GM18519 (cell line): ENCODE results near the gene ANKRD36.
"Not testable (repeated sequence)": the region's sequence is repeated elsewhere in the genome, so short reads cannot be mapped to it uniquely, and the experiment has no call there.

ENCODE experiments used
- ATAC-seq: cut with Tn5 transposase; IDR thresholded peaks from one replicate; pipeline ENCODE4 v1.9.1; 2021; ENCODE audit warnings: mild to moderate bottlenecking, moderate library complexity; ENCODE audit not compliant: unreplicated experiment, low FRiP score

Gene ANKRD36

DNA sequence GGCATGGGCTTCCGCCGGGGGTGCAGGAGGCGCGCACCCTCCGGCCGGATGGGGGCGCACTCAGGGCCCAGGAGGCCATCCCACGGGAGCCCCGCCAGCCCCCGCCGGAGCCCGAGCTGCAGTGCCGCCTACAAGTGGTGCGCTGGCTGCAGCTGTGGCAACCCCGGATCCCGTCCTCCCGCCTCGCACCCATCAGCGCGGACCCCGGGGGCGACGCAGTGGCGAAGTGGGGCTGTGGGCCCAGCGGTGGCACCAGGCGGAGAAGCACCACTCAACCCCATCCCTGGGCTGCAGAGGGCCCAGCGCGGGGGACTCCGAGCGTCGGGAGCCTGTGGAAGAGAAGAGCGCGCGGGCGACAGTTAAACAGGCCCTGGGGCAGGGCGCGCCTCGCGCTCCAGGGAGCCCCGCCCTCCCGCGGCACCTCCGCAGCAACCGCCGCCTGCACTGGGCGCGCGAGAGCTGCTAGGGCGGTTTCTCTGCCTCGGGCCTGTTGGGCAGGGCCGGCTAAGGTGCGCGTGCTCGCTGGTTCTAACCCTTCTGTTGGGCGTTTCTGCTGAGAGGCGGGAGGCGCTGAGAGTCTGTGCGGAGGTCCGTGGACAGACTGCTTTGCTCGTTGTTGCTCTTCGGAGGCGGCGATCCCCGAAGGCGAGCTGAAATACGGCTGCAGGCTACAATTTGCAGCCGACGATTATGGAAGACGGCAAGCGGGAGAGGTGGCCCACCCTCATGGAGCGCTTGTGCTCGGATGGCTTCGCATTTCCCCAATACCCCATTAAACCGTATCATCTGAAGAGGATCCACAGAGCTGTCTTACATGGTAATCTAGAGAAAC is at the start of gene ANKRD36:
Gene ANKRD36, plus strand, starts transcription at position 104 of the 832 bp plus-strand sequence. Its CDS starts 587 bp downstream, at position 691.
- peak; percentile 85 for ATAC-seq

DNA sequence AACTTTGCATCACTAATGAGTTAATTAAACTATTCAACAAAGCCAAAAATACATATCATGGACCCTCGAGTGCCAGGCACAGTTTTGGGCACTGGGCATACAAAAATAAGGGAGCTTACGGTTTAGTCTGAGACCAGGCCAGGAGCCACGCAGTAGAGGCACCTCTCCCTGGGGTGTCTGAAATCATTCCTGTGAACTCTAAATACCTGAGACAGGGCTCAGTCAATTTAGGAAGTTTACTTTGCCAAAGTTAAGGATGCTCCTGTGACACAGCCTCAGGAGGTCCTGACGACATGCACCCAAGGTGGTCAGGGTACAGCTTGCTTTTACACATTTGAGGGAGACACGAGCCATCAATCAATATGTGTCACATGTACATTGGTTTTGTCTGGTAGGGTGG is 46.9 kb upstream of the ANKRD36 start:
- not testable (repeated sequence) for ATAC-seq

DNA sequence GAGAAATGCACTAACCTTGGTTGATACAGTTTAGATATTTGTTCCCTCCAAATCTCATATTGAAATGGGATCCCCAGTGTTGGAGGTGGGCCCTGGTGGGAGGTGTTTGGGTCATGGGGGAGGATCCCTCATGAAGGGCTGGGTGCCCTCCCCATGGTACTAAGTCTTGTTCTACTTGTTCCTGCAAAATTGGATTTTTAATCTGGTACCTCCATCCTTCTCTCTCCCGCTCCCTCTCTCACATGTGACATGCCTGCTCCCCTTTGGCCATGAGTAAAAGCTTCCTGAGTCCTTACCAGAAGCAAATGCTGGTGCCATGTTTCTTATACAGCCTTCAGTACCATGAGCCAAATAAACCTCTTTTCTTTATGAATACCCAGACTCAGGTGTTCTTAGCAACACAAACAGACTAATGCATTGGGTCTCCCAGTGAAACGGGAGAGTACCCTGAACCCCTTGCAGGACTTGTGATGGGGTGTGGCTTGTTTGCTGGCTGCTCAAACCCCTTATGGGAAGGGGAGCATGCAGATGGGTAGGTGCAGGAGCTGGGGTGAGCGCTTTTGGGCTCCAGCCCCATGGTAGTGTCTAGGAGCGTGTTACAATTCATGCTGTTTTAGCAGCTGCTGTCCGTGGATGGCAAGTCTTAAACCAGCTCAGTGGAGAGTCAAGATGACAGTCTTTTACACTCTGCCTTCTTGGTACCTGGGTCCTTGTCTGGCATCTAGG is 45.5 kb upstream of the ANKRD36 start:
- ATAC-seq: no peak

DNA sequence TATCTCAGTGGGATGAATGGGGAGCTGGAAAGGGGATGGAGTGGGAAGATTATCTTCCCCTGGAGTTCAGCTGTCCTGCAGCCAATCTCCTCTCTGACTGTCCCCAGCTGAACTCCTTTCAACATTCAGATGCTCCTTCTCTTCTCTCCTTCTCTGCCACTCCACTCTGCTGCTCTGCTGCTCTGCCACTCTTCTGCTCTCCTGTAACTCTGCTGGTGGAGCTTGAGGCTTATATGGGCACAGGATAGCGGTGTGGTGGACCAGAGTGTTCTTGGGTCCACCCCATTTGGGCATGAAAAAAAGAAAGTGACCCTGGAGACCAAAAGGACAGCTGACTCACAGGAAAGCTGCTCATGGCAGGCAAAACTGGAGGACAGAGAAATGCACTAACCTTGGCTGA is 44.9 kb upstream of the ANKRD36 start:
- ATAC-seq: no peak

DNA sequence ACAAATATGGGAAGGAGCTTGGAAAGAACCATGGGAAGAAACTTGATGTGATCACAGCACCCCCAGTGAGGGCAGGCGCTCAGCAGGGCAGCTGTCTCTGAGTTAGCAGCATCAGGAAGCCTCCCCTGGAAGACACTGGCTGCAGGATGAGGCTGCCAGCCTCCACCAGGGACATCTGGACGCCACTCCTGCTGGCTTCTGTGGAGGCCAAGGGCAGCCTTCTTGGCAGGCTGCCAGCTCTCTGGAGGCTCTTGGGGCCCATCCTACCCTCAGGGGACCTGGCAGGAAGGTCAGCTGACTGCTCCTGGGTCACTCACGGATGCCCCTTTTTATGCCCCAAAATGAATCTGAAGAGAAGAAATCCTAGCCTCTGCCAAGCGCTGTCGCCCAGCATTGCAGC is 44.2 kb upstream of the ANKRD36 start:
- not testable (repeated sequence) for ATAC-seq

DNA sequence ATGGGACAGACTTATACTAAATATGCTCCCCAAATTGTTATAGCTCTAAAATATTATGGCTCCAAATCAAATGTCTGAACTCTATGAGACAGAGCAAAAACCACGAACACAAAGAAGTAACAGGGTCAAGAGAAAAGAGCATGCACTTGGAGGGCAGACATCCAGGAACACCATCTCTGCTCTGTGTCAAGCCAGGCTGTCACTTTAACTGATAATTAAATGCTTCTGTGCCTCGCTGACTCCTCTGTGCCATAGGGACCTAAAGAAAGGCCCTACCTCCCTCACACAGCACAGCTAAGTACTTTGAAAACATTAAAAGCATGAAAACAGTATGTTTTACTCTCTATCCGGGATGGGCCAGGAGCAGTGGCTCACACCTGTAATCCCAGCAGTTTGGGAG is 42.0 kb upstream of the ANKRD36 start:
- not testable (repeated sequence) for ATAC-seq

DNA sequence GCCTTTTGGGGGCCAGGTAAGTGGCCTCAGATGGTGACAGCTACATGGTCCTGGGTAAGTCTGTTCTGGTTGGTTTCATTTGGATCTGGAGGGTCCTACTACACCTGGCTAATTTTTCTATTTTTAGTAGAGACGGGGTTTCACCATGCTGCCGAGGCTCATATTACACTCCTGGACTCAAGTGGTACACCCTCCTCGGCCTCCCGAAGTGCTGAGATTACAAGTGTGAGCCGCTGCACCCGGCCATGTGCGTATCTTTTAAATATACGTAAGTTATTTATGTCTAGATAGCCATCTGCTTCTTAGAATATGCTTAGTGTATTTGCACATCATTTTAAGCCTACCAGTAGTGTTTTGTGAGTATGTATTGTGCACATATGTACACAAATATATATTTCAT is 35.7 kb upstream of the ANKRD36 start:
- not testable (repeated sequence) for ATAC-seq

DNA sequence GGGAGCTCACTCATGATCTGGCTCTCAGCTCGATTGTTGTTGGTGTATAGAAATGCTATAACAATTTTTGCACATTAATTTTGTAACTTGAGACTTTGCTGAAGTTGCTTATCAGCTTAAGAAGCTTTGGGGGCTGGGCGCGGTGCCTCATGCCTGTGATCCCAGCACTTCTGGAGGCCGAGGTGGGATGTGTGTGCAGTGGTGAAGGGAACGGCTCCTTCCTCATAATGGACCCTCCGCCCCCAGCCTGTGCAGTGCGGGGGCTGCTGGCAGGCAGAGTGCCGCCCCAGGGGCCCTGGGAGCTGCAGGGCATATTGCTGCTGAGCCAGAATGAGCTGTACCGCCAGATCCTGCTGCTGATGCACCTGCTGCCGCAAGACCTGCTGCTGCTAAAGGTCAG is 32.1 kb upstream of the ANKRD36 start:
- ATAC-seq: not testable (repeated sequence)

DNA sequence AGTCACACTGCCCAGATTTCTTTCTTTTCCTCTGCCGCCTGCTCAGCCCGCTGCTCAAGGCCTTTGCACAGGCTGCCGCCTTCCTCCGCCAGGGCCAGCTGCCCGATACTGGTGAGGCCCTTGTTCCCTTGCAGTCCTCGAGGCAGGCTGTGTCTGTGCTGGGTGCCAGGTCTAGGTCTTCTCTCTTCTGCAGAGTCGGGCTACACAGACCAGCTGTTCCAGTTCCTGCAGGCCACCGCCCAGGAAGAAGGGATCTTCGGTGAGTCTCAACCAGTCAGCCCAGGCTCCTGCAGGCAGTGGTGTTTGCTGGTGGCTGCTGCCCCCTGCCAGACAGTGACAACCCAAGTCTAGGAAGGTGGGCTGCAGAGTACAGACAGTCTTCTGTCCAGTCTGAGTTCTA is 30.7 kb upstream of the ANKRD36 start:
- not testable (repeated sequence) for ATAC-seq

DNA sequence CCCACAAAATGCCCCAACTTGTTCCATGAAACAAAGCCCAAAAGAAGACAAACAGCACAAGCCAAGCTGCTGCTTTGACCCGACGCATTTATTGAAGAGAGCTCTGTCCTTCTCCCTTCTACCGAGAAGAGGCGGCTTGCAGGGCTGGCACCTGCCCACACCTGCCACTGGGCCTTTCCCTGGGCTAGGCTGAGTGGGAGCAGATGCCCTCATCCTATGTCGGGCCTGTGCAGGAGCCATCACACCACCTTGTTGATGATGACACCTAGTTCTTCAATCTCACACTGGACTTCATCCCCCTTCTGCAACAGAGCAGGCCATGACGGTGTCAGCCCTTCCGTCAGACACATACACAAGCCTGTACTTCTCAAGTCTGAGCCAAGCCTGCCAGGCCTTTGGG is 29.4 kb upstream of the ANKRD36 start:
- not testable (repeated sequence) for ATAC-seq

DNA sequence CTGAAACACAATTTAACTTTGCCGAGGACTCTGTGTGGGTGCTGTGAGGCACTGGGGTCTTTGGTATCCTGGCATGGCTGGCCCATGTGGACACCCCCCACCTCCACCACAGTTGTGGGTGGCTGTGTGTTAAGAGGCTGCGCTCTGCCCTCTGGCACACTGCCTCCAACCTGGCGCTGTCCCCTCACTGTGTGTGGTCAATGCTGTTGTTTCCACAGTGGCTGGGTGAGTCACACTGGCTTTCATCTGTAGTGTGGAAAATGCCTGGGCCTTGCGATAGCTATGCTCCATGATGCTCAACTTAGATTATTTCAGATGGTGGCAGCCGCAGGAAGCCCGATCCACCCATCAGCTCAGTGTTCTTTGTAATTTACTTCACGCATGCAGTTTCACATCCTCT is 27.9 kb upstream of the ANKRD36 start:
- ATAC-seq: not testable (repeated sequence)

DNA sequence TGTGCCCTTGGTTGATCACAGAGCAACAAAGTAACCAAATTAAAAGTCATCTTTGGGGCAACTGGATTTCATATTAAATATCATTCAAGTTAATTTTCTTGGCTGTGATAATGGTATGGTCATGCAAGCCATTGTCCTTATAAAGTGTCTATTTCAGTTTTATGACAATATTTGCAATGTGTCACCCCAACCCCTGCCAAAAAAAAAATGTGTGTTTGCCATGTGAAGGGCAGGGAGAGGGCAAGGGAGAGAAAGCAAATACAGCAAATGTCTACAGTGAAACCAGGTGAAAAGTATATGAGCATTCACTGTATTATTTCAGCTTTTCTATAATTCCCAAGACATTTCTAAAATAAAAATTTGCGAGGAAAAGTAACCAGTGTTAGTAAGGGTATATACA is 24.2 kb upstream of the ANKRD36 start:
- not testable (repeated sequence) for ATAC-seq

DNA sequence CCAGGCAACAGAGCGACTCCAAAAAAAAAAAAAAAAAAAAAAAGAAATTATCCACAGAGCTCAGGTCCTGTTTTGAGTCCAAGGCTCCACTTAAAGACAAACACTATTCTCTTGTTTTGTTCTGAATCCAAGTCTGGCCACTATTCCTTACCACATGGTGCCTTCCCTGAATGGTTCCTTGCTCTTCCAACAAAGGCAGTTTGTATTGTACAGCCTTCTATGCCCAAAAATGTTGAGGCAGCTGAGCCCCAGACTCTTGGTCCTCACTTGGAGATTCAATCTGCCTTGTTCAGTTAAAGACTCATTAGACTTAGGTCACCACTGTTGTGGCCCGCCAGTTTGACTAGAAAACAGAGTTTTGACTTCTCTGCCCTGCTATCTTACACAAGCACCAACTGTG is 20.0 kb upstream of the ANKRD36 start:
- not testable (repeated sequence) for ATAC-seq

DNA sequence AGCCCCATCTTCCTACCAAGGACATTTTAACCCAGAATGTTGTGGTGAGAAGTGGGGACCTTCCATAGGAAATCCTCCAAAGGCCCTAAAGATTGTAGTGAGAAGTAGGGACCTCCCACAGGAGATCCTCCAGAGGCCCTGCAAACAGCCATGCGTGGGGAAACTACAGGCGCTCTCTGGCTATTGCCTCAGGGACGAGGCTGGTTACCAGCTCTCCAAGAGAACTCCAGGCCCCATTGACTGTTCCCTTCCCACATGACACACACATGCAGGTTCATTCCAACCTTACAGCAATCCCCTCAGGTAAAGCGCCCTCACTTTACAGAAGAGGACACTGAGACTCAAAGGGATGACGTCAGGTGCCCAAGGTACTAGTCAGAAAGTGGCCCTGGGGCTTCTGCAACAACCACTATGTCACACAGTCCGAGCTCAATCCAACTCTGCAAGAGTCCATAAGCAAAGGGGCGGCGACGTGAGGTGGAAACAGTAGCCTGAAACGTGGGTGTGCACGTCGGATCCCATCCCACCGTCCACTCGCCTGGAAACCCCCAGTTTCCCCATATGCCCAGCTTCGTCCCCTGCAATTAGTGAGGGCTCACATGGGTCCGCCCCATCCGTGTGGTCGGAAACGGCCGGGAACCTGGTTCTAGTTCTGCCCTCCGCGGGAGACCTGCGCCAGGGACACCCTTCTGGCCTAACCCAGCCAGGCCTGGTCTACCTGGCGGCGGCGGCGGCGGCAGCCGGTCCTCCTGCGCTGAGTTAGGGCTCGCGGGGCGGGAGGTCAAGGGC is 18.8 kb upstream of the ANKRD36 start:
- peak; percentile 13 for ATAC-seq

DNA sequence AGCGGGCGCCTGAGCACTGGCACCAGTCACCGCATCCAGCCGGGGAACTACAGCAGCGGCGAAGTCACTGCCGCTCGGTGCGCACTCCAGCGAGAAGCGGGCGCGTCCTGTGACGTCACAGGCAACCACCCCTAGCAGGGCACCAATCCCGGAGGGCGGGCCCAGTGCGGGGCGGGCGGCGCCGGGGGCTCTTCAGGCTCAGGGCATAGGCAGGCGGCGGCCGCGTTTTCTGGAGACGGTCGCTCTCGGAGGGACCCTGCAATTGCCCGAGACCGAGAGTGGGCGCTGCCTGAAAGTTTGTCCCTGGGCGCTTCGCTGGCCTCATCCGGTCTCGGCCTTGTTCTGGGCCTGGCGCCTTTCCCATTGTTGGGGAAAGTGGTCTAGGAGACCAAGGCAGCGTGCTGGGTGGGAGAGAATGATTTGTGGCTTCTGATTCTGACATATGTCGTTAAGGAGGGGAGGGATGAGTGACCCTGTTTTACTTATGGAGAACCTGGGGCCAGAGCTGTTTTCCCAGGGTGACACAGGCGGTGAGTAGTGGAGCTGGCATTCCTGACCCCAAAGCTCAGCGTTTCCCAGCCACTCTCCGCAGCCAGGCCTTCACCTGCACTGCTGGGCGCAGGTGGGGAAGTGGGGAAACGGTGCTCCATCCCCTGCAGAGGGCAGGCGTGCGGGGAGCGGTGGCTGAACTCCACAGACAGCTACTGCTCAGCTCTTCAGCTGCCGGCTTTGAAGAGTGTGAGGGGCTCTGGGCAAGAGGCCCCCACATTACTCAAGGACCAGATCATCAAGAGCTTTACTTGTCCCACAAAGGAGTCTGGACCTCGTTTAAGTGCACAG is 18.0 kb upstream of the ANKRD36 start, which contains the start of gene FAHD2B:
Gene FAHD2B, minus strand, starts transcription at position 111 of the 840 bp plus-strand sequence. CDS start 3,176 bp downstream, outside the sequence.
- ATAC-seq: peak; percentile 60

DNA sequence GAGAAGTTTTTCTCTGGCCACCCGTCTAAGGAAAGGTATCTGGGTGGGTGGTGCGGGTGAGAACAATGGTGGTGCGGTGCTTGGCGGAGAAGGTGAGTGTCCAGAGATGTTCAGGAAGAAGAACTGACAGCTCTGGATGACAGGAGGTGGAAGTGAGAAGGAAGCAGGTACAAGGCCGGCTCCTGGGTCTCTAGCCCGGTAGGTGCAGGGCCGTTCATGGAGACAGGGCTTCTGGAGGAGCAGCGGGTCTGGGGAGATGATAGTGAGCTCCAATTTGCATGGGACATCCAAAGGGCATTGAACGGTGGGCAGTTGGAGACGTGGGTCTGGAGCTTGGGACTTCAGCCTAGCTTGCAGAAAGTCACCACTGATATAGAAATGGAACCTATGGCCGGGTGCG is 17.3 kb upstream of the ANKRD36 start:
- no peak for ATAC-seq

DNA sequence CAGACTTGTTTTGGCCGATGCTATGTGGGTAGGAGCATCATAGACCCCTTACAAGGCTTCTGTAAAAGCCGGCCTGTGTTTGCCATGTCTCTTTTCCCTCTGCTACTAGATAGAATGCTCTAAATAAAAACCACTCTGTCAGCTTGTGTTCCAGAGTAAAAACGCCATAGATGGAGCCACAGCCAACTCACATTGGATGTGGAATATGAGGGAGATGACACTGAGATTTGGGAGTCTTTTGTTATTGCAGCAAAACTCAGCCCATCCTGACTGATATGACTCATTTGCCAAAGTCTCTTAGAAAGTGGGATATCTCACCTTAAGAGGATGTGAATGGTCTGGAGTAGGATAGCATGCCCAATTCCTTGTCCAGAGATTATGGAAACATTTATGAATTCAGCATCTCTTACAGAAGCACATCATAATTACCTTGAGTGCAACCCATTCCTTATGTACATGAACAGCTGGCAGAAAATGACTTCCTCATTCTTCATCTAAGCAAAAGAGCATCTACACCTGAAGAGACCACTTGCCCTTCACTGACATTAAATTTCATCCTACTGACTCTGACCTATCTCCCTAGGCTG is 14.1 kb upstream of the ANKRD36 start:
- ATAC-seq: not testable (repeated sequence)

DNA sequence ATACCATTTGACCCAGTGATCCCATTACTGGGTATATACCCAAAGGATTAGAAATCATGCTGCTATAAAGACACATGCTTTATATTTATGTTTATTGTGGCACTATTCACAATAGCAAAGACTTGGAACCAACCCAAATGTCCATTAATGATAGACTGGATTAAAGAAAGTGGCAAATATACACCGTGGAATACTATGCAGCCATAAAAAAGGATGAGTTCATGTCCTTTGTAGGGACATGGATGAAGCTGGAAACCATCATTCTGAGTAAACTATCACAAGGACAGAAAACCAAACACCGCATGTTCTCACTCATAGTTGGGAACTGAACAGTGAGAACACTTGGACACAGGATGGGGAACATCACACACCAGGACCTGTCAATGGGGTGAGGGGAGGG is 6.1 kb upstream of the ANKRD36 start:
- ATAC-seq: not testable (repeated sequence)

DNA sequence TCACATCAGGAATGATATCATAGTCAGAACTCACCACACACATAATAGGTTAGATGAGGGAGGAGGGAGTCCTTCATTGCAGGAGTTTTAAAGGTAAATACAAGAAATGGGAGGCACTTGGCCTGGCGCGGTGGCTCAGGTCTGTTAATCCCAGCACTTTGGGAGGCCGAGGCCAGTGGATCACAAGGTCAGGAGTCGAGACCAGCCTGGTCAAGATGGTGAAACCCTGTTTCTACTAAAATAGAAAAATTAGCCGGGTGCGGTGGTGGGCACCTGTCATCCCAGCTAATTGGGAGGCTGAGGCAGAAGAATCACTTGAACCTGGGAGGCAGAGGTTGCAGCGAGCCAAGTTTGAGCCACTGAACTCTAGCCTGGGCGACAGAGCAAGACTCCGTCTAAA is 1.7 kb upstream of the ANKRD36 start:
- ATAC-seq: not testable (repeated sequence)
